Activated T-cell treated with anti-CD3 and anti-CD28 coated beads for 1 hour (primary cell): ENCODE data around the gene SMCR8.
"Not testable (repeated sequence)": the region's sequence is repeated elsewhere in the genome, so short reads cannot be mapped to it uniquely, and the experiment has no call there.

Source experiments
- DNase-seq: peaks from one replicate; pipeline ENCODE4 v3.0.0-alpha.2; 2020; ENCODE audit warnings: low read depth

Gene SMCR8

DNA sequence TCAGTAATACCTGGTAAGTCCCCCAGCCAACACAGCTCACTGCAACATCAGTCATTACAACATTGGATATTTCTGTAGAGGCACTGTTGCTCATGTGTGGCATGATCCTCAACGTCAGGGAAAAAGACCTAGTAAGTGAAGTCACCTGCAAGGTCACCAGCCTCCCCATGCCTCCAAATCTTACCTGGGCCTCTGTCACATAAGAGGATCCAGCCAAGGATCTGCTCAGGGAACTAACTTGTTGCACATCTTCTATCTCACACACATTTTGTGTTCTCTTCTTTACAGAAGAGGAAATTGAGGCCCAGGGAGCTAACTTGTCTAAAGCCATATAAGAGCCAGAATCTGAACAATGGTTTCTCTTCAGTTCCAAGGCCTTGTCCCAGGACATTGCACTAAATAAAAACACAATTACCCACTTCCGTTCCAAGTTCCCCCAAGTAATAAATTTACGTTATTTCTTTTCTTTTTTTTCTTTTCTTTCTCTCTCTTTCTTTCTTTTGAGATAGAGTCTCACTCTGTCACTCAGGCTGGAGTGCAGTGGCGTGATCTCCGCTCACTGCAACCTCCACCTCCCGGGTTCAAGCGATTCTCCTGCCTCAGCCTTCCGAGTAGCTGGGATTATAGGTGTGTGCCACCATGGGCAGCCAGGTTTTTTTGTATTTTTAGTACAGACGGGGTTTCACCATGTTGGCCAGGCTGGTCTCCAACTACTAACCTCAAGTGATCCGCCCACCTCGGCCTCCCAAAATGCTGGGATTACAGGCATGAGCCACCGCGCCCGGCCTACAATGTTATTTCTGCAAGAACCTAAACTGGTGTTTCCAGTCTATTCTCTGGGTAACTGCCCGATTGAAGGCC is 47.0 kb downstream of the SMCR8 start:
- no peak for DNase-seq

DNA sequence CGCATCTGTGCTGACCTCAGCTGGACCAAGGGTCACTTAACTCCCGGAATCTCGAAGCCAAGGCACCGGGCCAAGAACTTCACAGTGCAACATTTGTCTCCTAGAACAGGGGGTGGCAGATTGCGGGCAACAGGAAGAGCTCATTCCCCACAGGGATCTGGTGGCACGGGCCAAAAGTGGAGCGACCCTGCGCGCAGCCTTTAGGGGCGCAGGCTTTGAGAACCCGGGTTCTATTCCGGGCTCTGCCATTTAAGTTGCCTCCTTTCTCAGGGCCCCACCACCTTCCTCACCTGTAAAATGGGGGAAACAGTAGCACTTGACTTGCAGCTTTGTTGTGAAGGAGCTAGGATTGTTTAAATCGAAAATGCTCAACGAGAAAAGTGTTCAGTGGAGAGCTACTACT is 47.6 kb downstream of the SMCR8 start:
- DNase-seq, result no peak

DNA sequence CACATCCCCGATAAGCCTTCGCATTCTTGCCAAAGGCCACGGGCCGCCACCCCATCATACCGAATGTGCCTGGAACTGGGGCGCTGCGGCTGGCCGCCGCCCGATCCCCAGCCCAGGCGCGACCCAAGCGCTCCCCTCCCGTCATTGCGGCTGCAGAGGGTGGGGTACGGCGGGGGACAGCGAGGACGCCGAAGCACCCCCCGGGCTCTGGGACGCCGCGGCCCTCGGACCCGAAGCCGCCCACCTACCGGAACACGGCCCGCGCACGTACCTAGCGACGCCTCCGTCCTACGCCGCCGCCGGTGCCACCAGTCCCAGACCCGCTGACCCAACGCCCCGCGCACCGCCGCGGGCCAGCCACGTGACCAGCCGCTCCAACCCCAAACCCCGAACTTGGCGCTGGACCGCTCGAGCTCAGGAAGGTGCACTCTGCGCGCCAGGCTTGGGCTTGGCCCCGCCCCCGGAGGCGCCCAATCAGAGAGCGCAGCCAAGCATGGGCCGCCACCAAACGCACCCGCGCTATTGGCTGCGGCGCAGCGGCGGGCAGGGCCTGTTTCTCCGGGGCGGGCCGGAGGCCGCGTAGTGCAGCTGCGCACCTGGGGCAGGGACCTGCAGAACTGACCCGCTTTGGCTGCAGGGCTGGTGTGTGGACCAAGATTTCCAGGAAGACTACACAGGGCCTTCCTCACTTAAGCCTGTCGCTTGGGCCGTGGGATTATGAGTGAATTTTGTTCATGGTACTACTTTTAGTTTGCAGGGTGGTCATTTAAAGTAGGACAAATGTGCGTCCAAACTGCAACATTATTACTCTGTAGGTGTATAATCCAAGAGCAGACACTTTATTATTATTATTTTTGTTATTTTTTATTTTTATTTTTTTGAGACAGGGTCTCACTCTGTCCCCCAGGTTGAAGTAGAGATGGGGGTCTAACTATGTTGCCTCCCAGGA is 48.3 kb downstream of the SMCR8 start, which contains the start of gene SHMT1:
SHMT1 (minus strand) TSS at position 450 of the 949 bp plus-strand sequence. CDS start 7,569 bp downstream, outside the sequence.
- peak; percentile 87 for DNase-seq

DNA sequence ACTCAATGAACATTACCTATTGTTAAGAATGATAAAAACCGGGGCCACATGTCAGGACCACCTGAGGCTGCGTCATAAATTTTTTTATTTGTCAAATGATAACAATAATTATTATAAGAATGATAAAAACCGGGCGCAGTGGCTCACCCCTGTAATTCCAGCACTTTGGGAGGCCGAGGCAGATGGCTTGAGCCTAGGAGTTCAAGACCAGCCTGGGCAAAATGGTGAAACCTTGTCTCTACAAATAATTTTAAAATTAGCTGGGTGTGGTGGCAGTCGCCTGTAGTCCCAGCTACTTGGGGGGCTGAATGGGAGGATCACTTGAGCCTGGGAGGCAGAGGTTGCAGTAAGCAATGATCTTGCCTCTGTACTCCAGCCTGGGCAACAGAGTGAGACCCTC is 49.1 kb downstream of the SMCR8 start:
- no peak for DNase-seq

DNA sequence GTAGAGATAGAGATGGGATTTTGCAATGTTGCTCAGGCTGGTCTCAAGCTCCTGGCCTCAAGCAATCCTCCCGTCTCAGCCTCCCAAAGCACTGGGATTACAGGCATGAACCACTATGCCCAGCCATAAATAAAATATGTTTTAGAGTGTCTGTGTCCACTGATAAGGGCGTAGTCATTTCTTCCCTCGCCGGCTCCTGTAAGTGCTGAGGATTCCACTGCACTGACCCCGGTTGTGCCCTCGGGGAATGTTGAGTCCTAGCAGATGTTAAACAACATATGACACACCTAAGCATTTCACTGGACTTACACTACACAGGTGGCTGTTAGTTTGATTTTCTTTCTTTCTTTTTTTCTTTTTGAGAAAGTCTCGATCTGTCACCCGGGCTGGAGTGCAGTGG is 53.9 kb downstream of the SMCR8 start:
- DNase-seq, result no peak

DNA sequence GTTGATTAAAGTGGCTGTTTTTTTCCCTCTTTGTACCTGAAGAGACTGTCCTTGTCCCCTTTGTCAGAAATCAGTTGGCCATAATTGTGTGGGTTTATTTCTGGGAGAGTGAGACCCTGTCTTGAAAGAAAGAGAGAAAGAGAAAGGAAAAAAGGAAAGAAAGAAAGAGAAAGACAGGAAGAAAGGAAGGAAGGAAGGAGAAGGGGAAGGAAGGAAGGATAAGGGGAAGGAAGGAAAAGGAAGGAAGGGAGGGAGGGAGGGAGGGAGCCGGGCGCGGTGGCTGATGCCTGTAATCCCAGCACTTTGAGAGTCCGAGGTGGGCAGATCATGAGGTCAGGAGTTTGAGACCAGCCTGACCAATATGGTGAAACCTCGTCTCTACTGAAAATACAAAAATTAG is 55.7 kb downstream of the SMCR8 start:
- DNase-seq, result no peak

DNA sequence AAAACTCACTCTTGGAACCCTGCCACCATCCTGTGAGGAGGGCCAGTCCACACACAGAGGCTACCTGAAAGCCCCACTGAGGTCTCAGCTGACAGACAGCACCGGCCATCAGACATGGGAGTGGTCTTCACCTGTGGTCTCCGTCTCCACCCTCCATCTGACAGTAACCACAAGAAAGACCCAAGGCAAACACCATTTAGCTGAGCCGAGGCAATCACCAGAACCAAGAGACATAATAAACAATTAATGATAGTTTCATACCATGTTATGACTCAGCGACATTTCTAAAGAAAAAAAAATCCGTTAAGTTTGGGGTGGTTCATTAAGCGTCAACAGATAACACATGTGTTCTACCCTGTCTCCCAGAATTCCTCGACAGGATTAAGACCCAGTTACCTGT is 56.4 kb downstream of the SMCR8 start:
- DNase-seq, result no peak

DNA sequence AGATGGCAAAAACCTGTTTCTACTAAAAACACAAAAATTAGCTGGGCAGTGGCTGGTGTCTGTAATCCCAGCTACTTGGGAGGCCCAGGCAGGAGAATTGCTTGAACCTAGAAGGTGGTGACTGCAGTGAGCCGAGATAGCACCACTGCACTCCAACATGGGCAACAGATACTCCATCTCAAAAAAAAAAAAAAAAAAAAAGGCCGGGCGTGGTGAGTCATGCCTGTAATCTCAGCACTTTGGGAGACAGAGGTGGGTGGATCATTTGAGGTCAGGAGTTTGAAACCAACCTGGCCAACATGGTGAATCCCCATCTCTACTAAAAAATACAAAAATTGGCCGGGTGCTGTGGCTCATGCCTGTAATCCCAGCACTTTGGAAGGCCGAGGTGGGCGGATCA is 58.1 kb downstream of the SMCR8 start:
- not testable (repeated sequence) for DNase-seq

DNA sequence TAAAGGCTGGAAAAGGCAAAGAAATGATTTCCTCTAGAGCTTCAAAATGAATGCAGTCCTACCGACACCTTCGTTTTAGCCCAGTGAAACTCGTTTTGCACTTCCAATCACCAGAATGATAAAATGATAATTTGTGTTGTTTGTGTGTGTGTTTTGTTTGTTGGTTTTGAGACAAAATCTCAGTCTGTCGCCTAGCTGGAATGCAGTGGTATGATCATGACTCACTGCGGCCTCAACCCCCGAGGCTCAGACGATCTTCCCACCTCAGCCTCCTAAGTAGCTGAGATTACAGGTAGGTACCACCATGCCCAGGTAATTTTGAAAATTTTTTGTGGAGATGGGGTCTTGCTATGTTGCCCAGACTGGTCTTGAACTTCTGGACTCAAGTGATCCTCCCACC is 59.1 kb downstream of the SMCR8 start:
- DNase-seq, result no peak
